HG03432 (cell line): Measurements from ENCODE around the gene OR2C3.
A peak's percentile ranks its signal among the peaks of the same experiment; 100 is the strongest.

Source experiments
- ATAC-seq: cut with Tn5 transposase; IDR thresholded peaks from one replicate; pipeline ENCODE4 v1.9.1; 2021; ENCODE audit warnings: mild to moderate bottlenecking, moderate library complexity; ENCODE audit not compliant: unreplicated experiment

OR2C3 gene

GRCh38 chr1:247518613-247518891 is 17.7 kb downstream of the OR2C3 start:
- no peak for ATAC-seq

GRCh38 chr1:247517795-247518612 is 18.2 kb downstream of the OR2C3 start:
- ATAC-seq: no peak

- no peak for ATAC-seq
Measured at GRCh38 chr1:247506831-247507230, 29.4 kb downstream of the OR2C3 start.

GRCh38 chr1:247500865-247501264 is 35.4 kb downstream of the OR2C3 start:
- no peak for ATAC-seq

- ATAC-seq: no peak
Measured at GRCh38 chr1:247496581-247497285, 39.5 kb downstream of the OR2C3 start.

- no peak for ATAC-seq
Measured at GRCh38 chr1:247494767-247495166, 41.5 kb downstream of the OR2C3 start.

- ATAC-seq: no peak
Measured at GRCh38 chr1:247493106-247493505, 43.1 kb downstream of the OR2C3 start.

- no peak for ATAC-seq
Measured at GRCh38 chr1:247491328-247491727, 44.9 kb downstream of the OR2C3 start.

- peak; percentile 84 for ATAC-seq
Measured at GRCh38 chr1:247487057-247487456, 49.2 kb downstream of the OR2C3 start.

GRCh38 chr1:247482747-247483146 is 53.5 kb downstream of the OR2C3 start:
- no peak for ATAC-seq

GRCh38 chr1:247476328-247477058 is 59.7 kb downstream of the OR2C3 start:
- ATAC-seq: peak; percentile 58

GRCh38 chr1:247475793-247476192 is 60.4 kb downstream of the OR2C3 start:
- no peak for ATAC-seq
